Neutrophil (primary cell): Measurements from ENCODE around the gene DHRS4L2.
A peak's percentile ranks its signal among the peaks of the same experiment; 100 is the strongest.

Experiments used
- H3K27ac ChIP-seq: fragments of 200-600 bp; sonication (generic); 2 replicates; pipeline ENCODE4 v1.5.1; 2016; ENCODE audit warnings: mild to moderate bottlenecking, moderate library complexity
- H3K27me3 ChIP-seq: fragments of 200-600 bp; sonication (generic); 2 replicates; pipeline ENCODE4 v1.6.0; 2016; ENCODE audit warnings: mild to moderate bottlenecking
- H3K36me3 ChIP-seq: fragments of 200-600 bp; sonication (generic); 2 replicates; pipeline ENCODE4 v1.5.1; 2017
- H3K4me1 ChIP-seq, 2 experiments: fragments of 200-600 bp in 1 of 2; sonication (generic) in 1 of 2; 1 replicate in 1 of 2; 2 replicates in 1 of 2; pipeline versions ENCODE4 v1.5.1 to v1.6.1; 2013 to 2016; ENCODE audit warnings: low read depth in 1 of 2, low read length in 1 of 2, mild to moderate bottlenecking in 1 of 2, moderate library complexity in 1 of 2; ENCODE audit not compliant: control insufficient read depth in 1 of 2, insufficient read depth in 1 of 2
- H3K4me3 ChIP-seq, 2 experiments: fragments of 200-600 bp in 1 of 2; sonication (generic) in 1 of 2; 1 replicate in 1 of 2; 2 replicates in 1 of 2; pipeline ENCODE4 v1.5.1; 2013 to 2016; ENCODE audit warnings: low read depth in 1 of 2, low read length in 1 of 2, mild to moderate bottlenecking in 1 of 2, moderate library complexity in 1 of 2
- H3K9me3 ChIP-seq: fragments of 200-600 bp; sonication (generic); 2 replicates; pipeline ENCODE4 v1.5.1; 2016
- CTCF ChIP-seq: fragments of 200-600 bp; sonication (generic); IDR thresholded peaks from 2 replicates; pipeline ENCODE4 v1.5.1; 2016; ENCODE audit warnings: antibody characterized with exemption

The DHRS4L2 gene

GRCh38 chr14:24051176-24051788 lies 62.6 kb downstream of the DHRS4L2 start:
- Histone ChIP-seq H3K27me3 (peaks cover 63% of the 10 kb centered on the region), H3K9me3 (no peaks in the 10 kb centered on the region), H3K4me3 (peak overlapping the region; percentile 55 to 76), H3K4me1 (peaks cover 13 to 25% of the 10 kb centered on the region in 2 experiments), H3K27ac (no peak overlapping the region), H3K36me3 (no peaks in the 10 kb centered on the region)
- no peak for TF ChIP-seq CTCF

DNA sequence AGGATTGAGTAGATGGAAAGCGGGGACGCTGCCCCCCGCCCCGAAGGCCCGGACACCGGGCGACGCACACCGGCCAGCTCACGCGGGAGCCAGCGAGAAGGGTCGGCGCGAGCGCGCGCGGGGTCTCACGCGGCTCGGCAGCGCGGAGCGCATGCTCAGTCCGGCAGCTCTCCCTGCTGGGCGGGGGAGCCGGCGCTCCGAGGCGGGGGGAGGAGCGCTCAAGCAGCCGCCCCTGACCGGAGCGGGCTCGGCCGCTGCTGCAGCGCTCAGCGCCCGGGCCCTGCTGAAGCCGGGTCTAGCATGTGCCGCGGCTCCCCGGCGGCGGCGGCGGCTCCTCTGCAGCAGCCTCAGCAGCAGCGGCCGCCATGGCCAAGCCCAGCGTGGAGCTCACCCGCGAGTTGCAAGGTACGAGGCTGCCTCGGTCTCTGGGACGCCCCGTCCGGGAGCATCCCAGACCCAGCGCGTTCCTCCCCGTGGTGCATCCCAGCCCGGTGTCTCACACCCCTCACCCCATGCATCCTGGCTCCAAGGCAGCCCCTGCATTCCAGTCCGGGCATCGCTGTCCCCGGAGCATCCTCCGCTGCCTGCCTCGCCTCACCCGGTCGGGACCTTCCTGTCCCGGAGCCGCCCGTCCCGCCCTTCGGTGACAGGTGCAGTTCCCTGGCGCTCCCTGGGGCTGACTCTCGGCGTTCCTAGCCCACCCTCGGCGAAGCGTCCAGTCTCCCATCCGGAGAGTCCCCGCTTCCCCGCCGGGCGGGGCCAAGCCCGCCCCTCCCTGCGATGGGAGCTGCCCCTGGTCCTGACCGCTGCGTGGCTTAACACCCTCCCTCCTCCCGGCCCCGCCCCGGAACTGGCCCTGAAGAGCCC lies 63.3 kb downstream of the DHRS4L2 start, which contains the start of gene CARMIL3:
Gene CARMIL3, plus strand, starts transcription at position 221 of the 867 bp plus-strand sequence. Its CDS starts 145 bp downstream, at position 366.
- Histone ChIP-seq H3K27me3 (peaks cover 68% of the 10 kb centered on the region), H3K4me3 (peak within 1 kb of the TSS; percentile 55 to 76), H3K4me1 (peaks cover 13 to 25% of the 10 kb centered on the region in 2 experiments), H3K9me3 (no peaks in the 10 kb centered on the region), H3K27ac (no peak within 1 kb of the TSS), H3K36me3 (no peaks in the 10 kb centered on the region)
- no peak for TF ChIP-seq CTCF

GRCh38 chr14:24052656-24053547 lies 64.2 kb downstream of the DHRS4L2 start:
- no peaks in the 10 kb centered on the region for H3K36me3 ChIP-seq
- H3K4me1 ChIP-seq: peaks cover 13 to 25% of the 10 kb centered on the region in 2 experiments
- H3K27me3 ChIP-seq: peaks cover 68% of the 10 kb centered on the region
- no peak for TF ChIP-seq CTCF
- H3K27ac ChIP-seq: no peak overlapping the region
- H3K4me3 ChIP-seq: peak overlapping the region; percentile 55 to 76
- H3K9me3 ChIP-seq: no peaks in the 10 kb centered on the region

GRCh38 chr14:24053548-24054323 lies 65.0 kb downstream of the DHRS4L2 start:
- Histone ChIP-seq H3K4me1 (peaks cover 12 to 23% of the 10 kb centered on the region in 2 experiments), H3K36me3 (no peaks in the 10 kb centered on the region), H3K4me3 (no peak overlapping the region), H3K27me3 (peaks cover 68% of the 10 kb centered on the region), H3K27ac (no peak overlapping the region), H3K9me3 (no peaks in the 10 kb centered on the region)
- no peak for TF ChIP-seq CTCF

DNA sequence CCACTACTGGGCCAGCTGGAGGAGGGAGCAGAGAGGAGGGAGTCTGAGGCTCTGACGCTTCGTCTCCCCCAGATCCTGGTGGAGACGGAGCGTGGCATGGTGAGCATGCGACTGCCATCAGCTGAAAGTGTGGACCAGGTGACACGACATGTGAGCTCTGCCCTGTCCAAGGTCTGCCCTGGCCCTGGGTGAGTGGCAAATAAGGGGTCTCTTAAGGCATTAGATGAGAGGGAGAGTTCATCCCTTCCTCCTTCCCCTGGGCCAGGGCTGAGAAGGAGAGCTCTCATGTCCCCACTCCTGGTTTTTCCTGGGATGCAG lies 65.6 kb downstream of the DHRS4L2 start:
- Histone ChIP-seq H3K27ac (no peak overlapping the region), H3K36me3 (no peaks in the 10 kb centered on the region), H3K27me3 (peaks cover 68% of the 10 kb centered on the region), H3K4me3 (no peak overlapping the region), H3K4me1 (peaks cover 9 to 18% of the 10 kb centered on the region in 2 experiments), H3K9me3 (no peaks in the 10 kb centered on the region)
- TF ChIP-seq CTCF: no peak
